Kidney tubule cell (primary cell): ENCODE data around the gene PRKX.
"Not testable (repeated sequence)": the region's sequence is repeated elsewhere in the genome, so short reads cannot be mapped to it uniquely, and the experiment has no call there.

Experiments
- DNase-seq: peaks from one replicate; pipeline ENCODE4 v3.0.0-alpha.2; 2018; ENCODE audit warnings: low spot score

PRKX gene

GRCh38 chrX:3711331-3711917, 2.0 kb downstream of the PRKX start:
- no peak for DNase-seq

GRCh38 chrX:3707673-3708274, 5.7 kb downstream of the PRKX start:
- not testable (repeated sequence) for DNase-seq

DNA sequence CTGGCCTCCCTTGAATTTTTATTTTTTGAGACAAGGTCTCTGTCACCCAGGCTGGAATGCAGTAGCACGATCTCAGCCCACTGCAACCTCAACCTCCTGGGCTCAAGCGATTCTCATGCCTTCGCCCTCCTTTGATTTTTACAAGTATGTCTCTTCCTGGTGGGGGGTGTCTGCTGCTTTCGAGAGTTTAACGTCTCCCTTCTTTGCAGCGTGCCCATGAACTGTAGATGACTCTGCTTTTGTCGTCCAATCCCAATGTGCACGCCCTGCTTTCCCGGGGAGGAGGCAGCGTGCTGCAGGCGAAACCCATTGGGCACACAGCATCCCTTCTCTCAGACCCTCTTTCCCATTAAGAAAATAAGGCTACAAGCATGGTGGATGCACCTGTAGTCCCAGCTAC, 7.0 kb downstream of the PRKX start:
- no peak for DNase-seq

- peak; percentile 55 for DNase-seq
These were observed 10.2 kb downstream of the PRKX start for GRCh38 chrX:3703251-3703650.

DNA sequence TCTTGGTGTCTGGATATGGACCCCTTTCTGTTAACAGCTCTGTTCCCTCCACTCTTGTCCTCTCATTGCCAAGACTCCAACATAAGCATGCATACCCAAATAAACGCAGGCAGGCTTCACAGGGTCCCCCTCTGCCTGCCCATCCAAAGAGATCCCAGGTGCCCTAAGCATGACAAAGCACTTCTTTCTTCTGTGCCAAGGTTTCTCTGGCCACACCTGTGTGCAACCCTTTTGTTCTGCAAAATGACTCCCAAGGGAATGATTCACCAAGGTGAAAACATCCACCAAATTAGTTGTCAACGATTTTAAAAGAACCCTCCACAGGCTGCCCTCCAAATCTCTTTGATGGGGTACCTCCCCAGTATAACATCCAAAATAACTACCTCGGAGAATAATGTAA, 11.4 kb downstream of the PRKX start:
- not testable (repeated sequence) for DNase-seq

- DNase-seq = not testable (repeated sequence)
These were observed 12.0 kb downstream of the PRKX start for GRCh38 chrX:3701445-3701928.

DNA sequence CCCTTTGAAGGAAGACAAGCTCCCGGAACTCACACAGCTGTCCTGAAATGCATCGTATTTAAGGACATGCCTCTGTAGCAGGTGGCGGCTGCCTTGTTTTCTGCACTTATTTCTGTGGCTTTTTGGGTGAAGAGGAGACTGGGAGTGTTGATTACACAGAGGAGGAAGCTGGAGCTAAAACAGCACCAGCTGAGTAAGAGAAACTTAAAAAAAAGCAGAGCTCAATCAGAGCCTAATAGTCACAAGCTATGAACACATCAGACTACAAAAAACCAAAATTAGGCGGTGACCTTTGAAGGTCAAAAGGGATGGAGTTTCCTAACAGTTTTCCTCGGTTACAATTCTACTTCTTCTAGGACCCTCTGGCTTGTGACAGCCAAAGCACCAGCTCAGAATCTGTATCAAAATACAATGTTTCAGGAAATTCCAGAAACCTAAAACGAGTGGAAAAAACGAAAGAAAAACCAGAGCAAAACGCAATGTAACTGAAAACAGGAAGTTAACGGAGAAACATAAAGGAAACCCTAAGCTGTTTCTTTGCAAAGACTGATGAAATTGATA, 13.5 kb downstream of the PRKX start:
- no peak for DNase-seq

GRCh38 chrX:3697701-3698279, 15.7 kb downstream of the PRKX start:
- DNase-seq = peak; percentile 94

GRCh38 chrX:3697220-3697684, 16.2 kb downstream of the PRKX start:
- DNase-seq = no peak

DNA sequence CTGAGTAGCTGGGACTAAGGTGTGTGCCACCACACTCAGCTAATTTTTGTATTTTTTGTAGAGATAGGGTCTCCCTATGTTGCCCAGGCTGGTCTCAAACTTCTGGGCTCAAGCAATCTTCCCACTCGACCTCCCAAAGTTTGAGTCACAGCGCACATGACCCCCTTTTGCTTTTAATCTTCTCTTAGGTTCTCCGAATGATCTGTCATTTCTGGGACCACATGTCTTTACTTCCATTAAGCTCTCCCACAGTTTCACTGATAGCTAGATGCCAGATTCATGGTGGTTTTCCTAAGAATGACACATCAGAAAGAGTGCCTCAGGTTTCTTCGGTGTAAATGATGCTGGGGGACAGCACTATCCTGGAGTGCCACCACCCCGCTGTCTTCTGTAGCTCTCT, 17.9 kb downstream of the PRKX start:
- no peak for DNase-seq

- DNase-seq = no peak
These were observed 23.3 kb downstream of the PRKX start for GRCh38 chrX:3690140-3690539.

GRCh38 chrX:3683236-3683635, 30.2 kb downstream of the PRKX start:
- not testable (repeated sequence) for DNase-seq

DNA sequence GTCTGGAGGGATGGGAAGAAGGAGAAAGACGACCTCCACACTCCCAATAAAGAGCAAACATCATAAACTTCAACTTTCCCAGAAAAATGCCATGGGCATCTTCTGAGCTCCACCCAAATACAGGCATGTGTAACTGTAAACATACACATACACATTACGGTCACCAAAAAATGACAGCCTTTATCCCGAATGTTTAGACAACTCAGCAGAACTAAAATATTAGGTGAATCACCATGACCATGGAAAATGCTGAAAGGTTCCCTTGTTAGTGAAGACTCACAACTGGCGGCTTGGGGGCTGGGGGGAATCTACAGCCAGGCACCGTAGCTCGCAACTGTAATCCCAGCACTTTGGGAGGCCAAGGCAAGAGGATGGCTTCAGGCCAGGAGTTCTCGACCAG, 33.0 kb downstream of the PRKX start:
- no peak for DNase-seq

DNA sequence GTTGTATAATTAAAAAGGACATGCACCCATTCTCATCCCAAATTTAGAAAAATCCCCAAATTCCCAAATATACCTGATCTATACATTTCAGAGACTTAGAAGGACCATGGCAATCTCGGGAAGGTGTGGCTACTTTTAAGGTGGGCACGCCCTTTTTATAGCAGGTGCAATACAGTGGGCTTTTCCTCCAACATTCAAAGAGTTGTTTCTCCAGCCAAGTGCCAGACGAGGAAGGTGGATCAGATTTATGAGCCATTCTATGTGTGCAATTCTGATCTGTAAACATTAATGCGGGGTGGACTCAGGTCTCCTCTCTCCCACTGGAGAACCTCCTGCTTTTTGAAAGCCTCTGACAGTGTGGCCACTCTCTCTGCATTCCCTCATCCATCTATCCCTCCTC, 33.8 kb downstream of the PRKX start:
- DNase-seq = no peak

DNA sequence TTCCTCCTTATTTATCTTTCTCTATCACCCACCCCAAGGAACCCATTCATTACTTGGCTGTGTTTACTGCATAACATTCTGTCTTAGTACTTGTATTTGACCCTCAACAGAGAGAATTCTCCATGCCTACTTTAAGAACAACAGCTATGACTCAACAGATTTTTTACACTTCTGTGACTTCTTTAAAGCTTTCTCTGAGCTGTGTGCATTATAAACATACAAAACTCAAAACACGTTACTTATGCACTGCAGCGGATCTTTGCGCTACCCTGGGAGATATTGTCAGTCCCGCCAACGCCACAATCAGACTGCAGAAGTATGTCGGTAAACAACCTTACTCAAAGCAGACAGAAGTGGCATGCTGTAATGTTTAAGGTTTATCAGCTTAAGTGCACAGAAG, 35.1 kb downstream of the PRKX start:
- DNase-seq = no peak

DNA sequence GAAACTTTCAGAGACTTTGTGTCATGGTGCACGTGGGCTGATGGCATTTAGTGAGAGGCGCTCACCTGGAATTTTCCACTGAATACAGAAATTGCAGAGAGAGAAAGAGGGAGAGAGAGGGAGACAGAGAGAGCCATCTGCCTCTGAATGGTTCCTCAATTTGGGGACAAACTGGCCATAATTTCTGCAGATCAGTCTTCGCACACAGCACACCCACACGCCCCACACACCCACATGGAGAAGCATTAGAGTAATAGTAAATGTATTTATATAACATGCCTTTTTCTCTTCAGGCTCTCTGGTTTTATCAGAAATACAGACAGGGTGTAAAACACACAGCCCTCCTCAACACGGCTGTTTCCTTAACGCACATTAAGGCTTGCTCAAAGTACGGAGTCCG, 38.6 kb downstream of the PRKX start:
- DNase-seq = no peak

DNA sequence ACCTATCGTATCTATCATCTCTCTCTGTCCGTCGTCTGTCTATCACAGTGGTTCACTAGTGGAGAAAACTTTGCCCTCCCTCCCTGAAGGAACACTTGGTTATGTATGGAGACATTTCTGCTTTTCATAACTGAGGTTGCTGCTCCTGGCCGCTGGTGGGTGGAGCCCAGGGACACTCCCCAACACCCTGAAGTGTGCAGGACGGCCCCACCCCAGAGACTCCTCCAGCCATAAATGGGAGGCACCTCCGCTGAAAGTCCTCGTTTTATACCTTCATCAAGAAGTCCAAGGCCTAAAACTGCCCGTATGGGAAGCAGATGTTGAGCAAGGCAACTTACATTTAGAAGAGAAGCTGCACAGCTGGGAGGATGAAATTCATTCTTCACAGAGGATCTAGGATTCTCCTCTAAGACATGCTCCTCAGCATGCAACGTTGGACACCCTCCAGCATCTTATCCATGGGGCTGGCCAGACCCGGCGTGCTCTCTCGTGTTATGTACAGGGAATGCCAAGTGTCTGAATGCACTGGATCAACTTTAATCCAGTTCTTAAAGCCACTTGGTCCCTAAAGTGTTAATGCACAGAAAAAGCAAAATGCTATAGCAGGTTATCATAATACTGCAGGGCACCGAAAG, 43.5 kb downstream of the PRKX start:
- DNase-seq = no peak

DNA sequence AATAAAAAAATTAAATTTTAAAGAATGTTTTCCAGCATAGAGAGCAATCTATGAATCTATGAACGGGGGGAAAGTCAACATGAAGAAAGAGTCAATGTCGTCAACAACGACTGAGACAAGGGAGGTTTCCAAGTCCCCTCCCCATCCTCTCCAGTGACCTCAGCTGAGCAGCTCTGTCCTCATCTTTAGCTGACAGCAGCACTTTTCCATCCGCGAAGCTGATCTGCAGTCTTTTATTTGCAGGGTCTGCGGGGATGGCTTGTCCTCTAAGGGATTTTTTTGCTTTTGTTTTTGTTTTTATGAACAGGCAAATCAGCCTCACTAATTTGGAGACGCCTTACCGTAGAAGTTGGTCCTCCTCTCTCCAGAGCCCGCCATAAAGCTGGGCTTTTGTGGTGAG, 46.5 kb downstream of the PRKX start:
- no peak for DNase-seq

DNA sequence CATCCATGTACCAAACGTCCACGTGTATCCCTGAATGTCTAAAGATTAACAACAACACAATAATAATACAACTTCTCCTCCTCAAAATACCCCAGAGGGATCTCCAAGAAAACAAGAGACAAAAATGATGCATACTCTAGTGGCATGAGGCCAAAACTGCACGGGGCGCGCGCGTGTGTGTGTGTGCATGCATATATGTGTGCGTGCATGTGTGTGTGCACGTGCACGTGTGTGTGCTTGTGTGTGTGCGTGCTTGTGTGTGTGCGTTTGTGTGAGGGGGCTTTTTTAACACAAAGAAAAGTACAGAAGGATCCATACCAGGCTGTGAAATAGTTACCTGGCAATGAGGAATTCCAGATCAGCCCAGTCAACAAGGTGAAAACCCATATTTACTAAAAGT, 48.5 kb downstream of the PRKX start:
- DNase-seq = no peak

DNA sequence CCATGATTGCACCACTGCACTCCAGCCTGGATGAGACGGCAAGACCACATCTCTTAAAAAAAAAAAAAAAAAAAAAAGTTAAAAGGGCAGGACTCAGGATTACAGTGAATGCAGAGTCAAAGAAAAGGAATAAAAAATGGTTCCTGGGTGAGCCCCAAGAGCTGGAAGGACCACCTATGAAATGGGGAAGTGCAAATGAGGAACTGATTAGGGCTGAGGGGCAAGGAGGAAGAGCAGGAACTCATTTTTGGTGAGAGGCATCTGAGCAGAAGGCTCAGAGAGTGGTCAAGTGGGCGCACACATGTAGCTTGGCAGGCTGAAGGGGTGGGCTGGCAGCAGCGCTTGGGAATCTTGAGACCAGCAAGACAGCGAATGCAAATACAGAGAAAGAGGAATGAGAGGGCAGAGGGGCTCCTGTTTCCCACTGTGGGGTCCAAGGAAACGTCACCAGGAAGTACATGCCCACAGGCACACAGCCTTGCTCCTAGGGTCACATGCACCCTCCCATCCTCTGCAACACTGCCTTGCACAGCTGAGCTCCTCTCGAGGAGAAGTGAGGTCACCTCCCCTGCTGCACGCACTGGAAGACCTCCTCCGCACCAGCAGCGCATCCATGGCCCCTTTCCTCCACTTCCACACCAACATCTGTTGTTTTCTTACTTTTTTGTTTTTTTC, 49.7 kb downstream of the PRKX start:
- not testable (repeated sequence) for DNase-seq

- DNase-seq = no peak
These were observed 53.7 kb downstream of the PRKX start for GRCh38 chrX:3659761-3660160.

DNA sequence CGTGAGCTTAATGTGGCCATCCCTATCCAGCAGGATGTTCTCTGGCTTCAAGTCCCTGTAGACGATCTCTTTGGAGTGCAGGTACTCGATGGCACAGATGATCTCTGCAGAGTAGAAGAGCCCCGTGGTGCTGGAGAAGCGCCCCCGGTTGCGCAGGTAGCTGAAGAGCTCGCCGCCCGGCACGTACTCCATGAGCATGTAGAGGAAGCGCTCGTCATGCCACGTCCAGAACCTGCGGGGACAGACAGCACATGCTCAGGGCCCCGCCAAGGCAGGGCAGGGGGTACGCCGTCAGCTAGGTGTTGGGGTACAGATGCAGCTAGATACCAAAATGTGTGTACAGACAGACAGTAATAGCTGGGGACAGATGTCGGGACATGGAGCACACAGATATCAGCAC, 58.3 kb downstream of the PRKX start:
- DNase-seq = no peak
